Right lobe of liver (tissue), 4 donors: ENCODE data around the gene MMP15.

Source experiments
- POLR2A ChIP-seq: fragments of 450-650 bp; IDR thresholded peaks from one replicate; pipeline ENCODE4 v1.6.1; 2017; ENCODE audit warnings: antibody characterized with exemption, mild to moderate bottlenecking
- TF ChIP-seq, protein P1 (sequence below), 4 donors: fragments of 200-600 bp in 3 of 4; fragments of 450-650 bp in 1 of 4; IDR thresholded peaks; one replicate each; pipeline versions ENCODE4 v1.5.1 to v1.8.0; 2016 to 2022; ENCODE audit warnings: antibody characterized with exemption in 4 of 4, mild to moderate bottlenecking in 2 of 4
- donor health status: DM: no; HTN: no; CAD: no.
- donor health status: DM: no; HTN: no; CAD: no.
- donor health status: DM: no; HTN: yes; CAD: no.

DNA sequence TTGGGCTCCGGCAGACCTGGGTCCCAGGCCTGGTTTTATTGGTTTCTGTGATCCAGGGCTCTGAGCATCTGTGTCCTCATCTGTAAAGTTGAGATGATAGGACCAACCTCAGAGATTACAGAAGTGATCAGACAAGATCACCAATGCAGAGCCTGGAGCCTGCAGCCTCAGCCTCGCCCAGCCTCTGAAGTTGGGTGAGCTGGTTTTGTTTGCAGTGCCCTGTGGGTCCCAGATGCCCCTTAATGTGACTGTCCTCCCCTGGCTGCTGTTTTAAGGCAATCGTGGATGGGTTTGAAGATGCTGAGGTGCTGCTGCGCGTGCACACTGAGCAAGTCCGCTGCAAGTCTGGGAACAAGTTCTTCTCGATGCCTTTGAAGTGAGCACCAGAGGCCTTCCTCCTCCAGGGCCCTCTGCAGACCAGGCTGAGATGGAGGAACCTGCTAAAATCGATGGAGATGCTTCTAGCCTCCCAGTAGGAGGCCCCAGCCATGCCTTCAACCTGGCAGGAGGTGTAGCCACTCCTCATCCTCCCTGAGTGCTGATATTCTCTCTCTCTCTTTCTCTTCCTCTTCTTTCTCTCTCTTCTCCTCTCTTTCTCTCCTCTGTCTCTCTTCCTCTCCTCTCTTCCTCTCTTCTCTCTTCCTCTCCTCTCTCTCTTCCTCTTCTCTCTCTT lies 5.6 kb upstream of the MMP15 start:
- TF ChIP-seq, protein P1, sequence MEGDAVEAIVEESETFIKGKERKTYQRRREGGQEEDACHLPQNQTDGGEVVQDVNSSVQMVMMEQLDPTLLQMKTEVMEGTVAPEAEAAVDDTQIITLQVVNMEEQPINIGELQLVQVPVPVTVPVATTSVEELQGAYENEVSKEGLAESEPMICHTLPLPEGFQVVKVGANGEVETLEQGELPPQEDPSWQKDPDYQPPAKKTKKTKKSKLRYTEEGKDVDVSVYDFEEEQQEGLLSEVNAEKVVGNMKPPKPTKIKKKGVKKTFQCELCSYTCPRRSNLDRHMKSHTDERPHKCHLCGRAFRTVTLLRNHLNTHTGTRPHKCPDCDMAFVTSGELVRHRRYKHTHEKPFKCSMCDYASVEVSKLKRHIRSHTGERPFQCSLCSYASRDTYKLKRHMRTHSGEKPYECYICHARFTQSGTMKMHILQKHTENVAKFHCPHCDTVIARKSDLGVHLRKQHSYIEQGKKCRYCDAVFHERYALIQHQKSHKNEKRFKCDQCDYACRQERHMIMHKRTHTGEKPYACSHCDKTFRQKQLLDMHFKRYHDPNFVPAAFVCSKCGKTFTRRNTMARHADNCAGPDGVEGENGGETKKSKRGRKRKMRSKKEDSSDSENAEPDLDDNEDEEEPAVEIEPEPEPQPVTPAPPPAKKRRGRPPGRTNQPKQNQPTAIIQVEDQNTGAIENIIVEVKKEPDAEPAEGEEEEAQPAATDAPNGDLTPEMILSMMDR (IDR thresholded peaks at IDR 0.05): no peak
- TF ChIP-seq POLR2A: no peak
